CD4-positive, alpha-beta T cell (primary cell): Measurements from ENCODE around the gene KIF5A. TPM values are rescaled to one million over a fixed set of nuclear protein-coding genes. Genes with fewer than 3 reads are reported as not detected.
"Not testable (repeated sequence)": the region's sequence is repeated elsewhere in the genome, so short reads cannot be mapped to it uniquely, and the experiment has no call there.

Experiments used
- ATAC-seq: fragments of 200-7000 bp; cut with Tn5 transposase; one replicate; pipeline ENCODE4 v1.10.0; 2022; ENCODE audit warnings: mild to moderate bottlenecking; ENCODE audit not compliant: poor library complexity
- CTCF ChIA-PET: fragments of 350-600 bp; sonication (Branson Sonifier 250); formaldehyde crosslinking; loops from one replicate; lab custom pipeline; 2021; ENCODE audit warnings: antibody characterized with exemption, inconsistent platforms; lab: Charles Lee
- POLR2A ChIA-PET: fragments of 350-600 bp; sonication (Branson Sonifier 250); formaldehyde crosslinking; loops from one replicate; lab custom pipeline; 2021; ENCODE audit warnings: antibody characterized with exemption, inconsistent platforms; lab: Charles Lee
- DNase-seq, 14 experiments: peaks; one replicate each; pipeline ENCODE4 v3.0.0-alpha.2; 2013 to 2020; ENCODE audit warnings: mixed read lengths in 2 of 14
- H3K27ac ChIP-seq, 2 donors: one replicate each; pipeline versions ENCODE4 v1.5.1 to v1.7.0; 2013; ENCODE audit warnings: low read length in 2 of 2, low read depth in 1 of 2, mild to moderate bottlenecking in 1 of 2
- H3K27me3 ChIP-seq, 2 experiments: 1 replicate in 1 of 2; 2 replicates in 1 of 2; pipeline versions ENCODE4 v1.6.1 to v1.7.0; 2013; ENCODE audit warnings: low read length in 2 of 2, control low read depth in 1 of 2, mild to moderate bottlenecking in 1 of 2, moderate library complexity in 1 of 2; ENCODE audit not compliant: insufficient read depth in 2 of 2, control insufficient read depth in 1 of 2
- H3K36me3 ChIP-seq: one replicate; pipeline ENCODE4 v1.6.1; 2013; ENCODE audit warnings: low read length, control low read depth; ENCODE audit not compliant: insufficient read depth
- H3K4me1 ChIP-seq: one replicate; pipeline ENCODE4 v1.6.1; 2013; ENCODE audit warnings: low read length, control low read depth; ENCODE audit not compliant: insufficient read depth
- H3K4me3 ChIP-seq: one replicate; pipeline ENCODE4 v1.5.1; 2013; ENCODE audit warnings: mild to moderate bottlenecking, low read length, moderate library complexity
- H3K9me3 ChIP-seq, 2 experiments: 1 replicate in 1 of 2; 2 replicates in 1 of 2; pipeline versions ENCODE4 v1.6.1 to v1.7.0; 2013; ENCODE audit warnings: low read length in 2 of 2, mild to moderate bottlenecking in 2 of 2, control low read depth in 1 of 2, moderate library complexity in 1 of 2; ENCODE audit not compliant: control insufficient read depth in 1 of 2, insufficient read depth in 1 of 2
- H3K27ac Mint-ChIP-seq: one replicate; pipeline ENCODE4 v1.8.0; 2020; ENCODE audit warnings: mixed read lengths
- H3K27me3 Mint-ChIP-seq: one replicate; pipeline ENCODE4 v1.8.0; 2021; ENCODE audit warnings: mixed read lengths
- H3K36me3 Mint-ChIP-seq: one replicate; pipeline ENCODE4 v1.8.0; 2021; ENCODE audit warnings: low read depth, mixed read lengths
- H3K4me1 Mint-ChIP-seq: one replicate; pipeline ENCODE4 v1.8.0; 2021; ENCODE audit warnings: low read depth, mixed read lengths
- H3K4me3 Mint-ChIP-seq: one replicate; pipeline ENCODE4 v1.8.0; 2020; ENCODE audit warnings: mild to moderate bottlenecking, mixed read lengths
- H3K9me3 Mint-ChIP-seq: one replicate; pipeline ENCODE4 v1.8.0; 2020; ENCODE audit warnings: mixed read lengths
- intact Hi-C, 2 experiments: fragments of 100-400 bp; cut with DNase I in 1 of 2; cut with micrococcal nuclease in 1 of 2; formaldehyde crosslinking; loops; one replicate each; pipeline versions ENCODE4 v1.15.1 to v1.9.0; 2023 to 2025; cut with DNase I, micrococcal nuclease
- total RNA-seq, 174 experiments: library from RNA in 2 of 174; stranded (reverse) in 2 of 174; gene quantifications; one replicate each; pipeline ENCODE4 v1.2.3 and lab custom pipeline; 2021 to 2026
- TF ChIP-seq, protein P1 (sequence below): fragments of 200-600 bp; IDR thresholded peaks from one replicate; pipeline ENCODE4 v1.8.0; 2022; ENCODE audit warnings: antibody characterized with exemption, mild to moderate bottlenecking

KIF5A gene
- total RNA-seq, 2 experiments from 2014 or later = 0.39 to 0.47 TPM

DNA sequence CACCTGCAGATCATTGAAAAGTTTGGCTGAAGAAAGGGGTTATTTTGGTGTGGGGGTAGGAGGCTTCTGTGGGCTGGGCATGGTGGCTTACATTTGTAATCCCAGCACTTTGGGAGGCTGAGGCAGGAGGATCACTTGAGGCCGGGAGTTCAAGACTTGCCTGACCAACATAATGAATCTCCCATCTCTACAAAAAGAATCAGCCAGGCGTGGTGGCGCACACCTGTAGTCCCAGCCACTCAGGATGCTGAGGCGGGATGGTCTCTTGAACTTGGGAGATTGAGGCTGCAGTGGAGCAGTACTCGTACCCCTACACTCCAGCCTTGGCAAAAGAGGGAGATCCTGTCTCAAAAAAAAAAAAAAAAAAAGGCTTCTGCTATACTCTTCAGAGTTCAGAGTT, 36.6 kb upstream of the KIF5A start:
- DNase-seq = no peak
- Mint-ChIP-seq H3K27ac (peak overlapping the region; percentile 53), H3K4me3 (no peak overlapping the region), H3K36me3 (peaks cover 86% of the 10 kb centered on the region), H3K4me1 (peaks cover 9% of the 10 kb centered on the region), H3K27me3 (no peaks in the 10 kb centered on the region), H3K9me3 (no peaks in the 10 kb centered on the region)
- Histone ChIP-seq H3K4me1 (peaks cover 5% of the 10 kb centered on the region), H3K4me3 (no peak overlapping the region), H3K9me3 (no peaks in the 10 kb centered on the region), H3K36me3 (peaks cover 87% of the 10 kb centered on the region), H3K27me3 (no peaks in the 10 kb centered on the region), H3K27ac (no peak overlapping the region)
- TF ChIP-seq, protein P1, sequence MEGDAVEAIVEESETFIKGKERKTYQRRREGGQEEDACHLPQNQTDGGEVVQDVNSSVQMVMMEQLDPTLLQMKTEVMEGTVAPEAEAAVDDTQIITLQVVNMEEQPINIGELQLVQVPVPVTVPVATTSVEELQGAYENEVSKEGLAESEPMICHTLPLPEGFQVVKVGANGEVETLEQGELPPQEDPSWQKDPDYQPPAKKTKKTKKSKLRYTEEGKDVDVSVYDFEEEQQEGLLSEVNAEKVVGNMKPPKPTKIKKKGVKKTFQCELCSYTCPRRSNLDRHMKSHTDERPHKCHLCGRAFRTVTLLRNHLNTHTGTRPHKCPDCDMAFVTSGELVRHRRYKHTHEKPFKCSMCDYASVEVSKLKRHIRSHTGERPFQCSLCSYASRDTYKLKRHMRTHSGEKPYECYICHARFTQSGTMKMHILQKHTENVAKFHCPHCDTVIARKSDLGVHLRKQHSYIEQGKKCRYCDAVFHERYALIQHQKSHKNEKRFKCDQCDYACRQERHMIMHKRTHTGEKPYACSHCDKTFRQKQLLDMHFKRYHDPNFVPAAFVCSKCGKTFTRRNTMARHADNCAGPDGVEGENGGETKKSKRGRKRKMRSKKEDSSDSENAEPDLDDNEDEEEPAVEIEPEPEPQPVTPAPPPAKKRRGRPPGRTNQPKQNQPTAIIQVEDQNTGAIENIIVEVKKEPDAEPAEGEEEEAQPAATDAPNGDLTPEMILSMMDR = no peak
- intact Hi-C loops = no loop called here
- POLR2A ChIA-PET = interaction anchor here (0.6 kb wide), 1 partner anchor 59 kb away, joined by 4 read pairs; no protein-coding TSS in a partner anchor
- CTCF ChIA-PET = interaction anchor here (1.5 kb wide), 1 partner anchor 33 kb away, joined by 3 read pairs; the partner anchor contains the start of gene DCTN2
- ATAC-seq = no peak

- POLR2A ChIA-PET = interaction anchor here (0.6 kb wide), 1 partner anchor 58 kb away, joined by 4 read pairs; no protein-coding TSS in a partner anchor
- H3K9me3 ChIP-seq, H3K4me3 Mint-ChIP-seq, H3K4me3 ChIP-seq, H3K9me3 Mint-ChIP-seq, H3K27ac ChIP-seq, ATAC-seq, intact Hi-C loops, DNase-seq, H3K27me3 ChIP-seq, H3K27me3 Mint-ChIP-seq, H3K27ac Mint-ChIP-seq, H3K4me1 ChIP-seq: not testable (repeated sequence)
- Mint-ChIP-seq H3K4me1 (peaks cover 14% of the 10 kb centered on the region), H3K36me3 (peaks cover 88% of the 10 kb centered on the region)
- H3K36me3 ChIP-seq = peaks cover 88% of the 10 kb centered on the region
- CTCF ChIA-PET = interaction anchor here (0.6 to 1.0 kb wide), 2 partner anchors 51 to 54 kb away, joined by 3 read pairs; partner anchors contain the start of gene GLI1
Observed at GRCh38 chr12:57513677-57514076, 36.2 kb upstream of the KIF5A start.

- H3K4me3 Mint-ChIP-seq, H3K4me3 ChIP-seq, H3K27ac ChIP-seq, POLR2A ChIA-PET, H3K27me3 ChIP-seq, H3K9me3 ChIP-seq, H3K9me3 Mint-ChIP-seq, H3K27ac Mint-ChIP-seq, intact Hi-C loops, ATAC-seq, DNase-seq, H3K27me3 Mint-ChIP-seq: not testable (repeated sequence)
- Mint-ChIP-seq H3K4me1 (peaks cover 19% of the 10 kb centered on the region), H3K36me3 (peaks cover 88% of the 10 kb centered on the region)
- Histone ChIP-seq H3K4me1 (peaks cover 15% of the 10 kb centered on the region), H3K36me3 (peaks cover 83% of the 10 kb centered on the region)
- CTCF ChIA-PET = interaction anchor here (0.6 to 1.0 kb wide), 2 partner anchors 52 to 55 kb away, joined by 3 read pairs; partner anchors contain the start of gene GLI1
Observed at GRCh38 chr12:57514246-57514645, 35.6 kb upstream of the KIF5A start.

DNA sequence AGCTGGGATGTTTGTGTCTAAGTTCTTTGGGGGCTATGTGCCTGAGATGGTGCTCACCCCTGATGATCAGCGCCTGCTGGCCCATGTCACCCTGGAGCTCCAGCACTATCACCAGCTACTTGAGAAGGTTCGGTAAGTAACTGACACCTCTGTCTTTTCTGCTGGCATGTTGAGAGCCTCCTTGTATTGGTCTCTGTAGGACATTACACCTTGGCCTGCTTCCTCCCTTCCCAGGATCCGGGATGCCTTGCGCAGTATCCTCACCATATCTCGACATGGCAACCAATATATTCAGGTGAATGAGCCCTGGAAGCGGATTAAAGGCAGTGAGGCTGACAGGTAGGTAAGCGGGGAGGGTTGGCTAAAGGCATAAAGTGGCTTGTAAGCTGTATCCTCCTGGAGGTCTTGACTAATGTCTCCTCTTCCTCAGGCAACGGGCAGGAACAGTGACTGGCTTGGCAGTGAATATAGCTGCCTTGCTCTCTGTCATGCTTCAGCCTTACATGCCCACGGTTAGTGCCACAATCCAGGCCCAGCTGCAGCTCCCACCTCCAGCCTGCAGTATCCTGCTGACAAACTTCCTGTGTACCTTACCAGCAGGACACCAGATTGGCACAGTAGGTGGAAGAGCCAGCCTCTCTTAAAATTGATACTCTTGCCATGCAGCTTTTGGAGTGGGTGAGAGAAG, 35.0 kb upstream of the KIF5A start:
- ChIA-PET CTCF (interaction anchor here (0.6 to 1.0 kb wide), 3 partner anchors 32 to 104 kb away, joined by 3 read pairs; partner anchors contain the start of genes DCTN2 and GLI1), POLR2A (no interaction called here)
- no peaks in the 10 kb centered on the region for H3K27me3 Mint-ChIP-seq
- DNase-seq (no peak), ATAC-seq (no peak)
- H3K4me3 Mint-ChIP-seq = no peak overlapping the region
- H3K9me3 ChIP-seq = no peaks in the 10 kb centered on the region
- peaks cover 85% of the 10 kb centered on the region for H3K36me3 Mint-ChIP-seq
- H3K27me3 ChIP-seq = no peaks in the 10 kb centered on the region
- peaks cover 79% of the 10 kb centered on the region for H3K36me3 ChIP-seq
- no peak overlapping the region for H3K27ac Mint-ChIP-seq
- H3K4me1 ChIP-seq = peaks cover 21% of the 10 kb centered on the region
- no peak overlapping the region for H3K4me3 ChIP-seq
- no peaks in the 10 kb centered on the region for H3K9me3 Mint-ChIP-seq
- intact Hi-C loops = no loop called here
- TF ChIP-seq, protein P1 = no peak
- H3K27ac ChIP-seq = peak overlapping the region in 1 of 2 donors; percentile 9
- H3K4me1 Mint-ChIP-seq = peaks cover 23% of the 10 kb centered on the region
